D721Med (cell line): ENCODE data around the gene PTPRT.

ENCODE experiments used
- DNase-seq: peaks from one replicate; pipeline ENCODE4 v3.0.0; 2011; ENCODE audit warnings: low spot score; ENCODE audit not compliant: insufficient read length
- FAIRE-seq: peaks from 2 replicates; lab custom pipeline; 2011; peaks lifted over from hg19 to GRCh38; lab: Jason Lieb, UNC
- CTCF ChIP-seq: IDR thresholded peaks from 2 replicates; pipeline ENCODE4 v1.5.1; 2012; ENCODE audit warnings: mild to moderate bottlenecking, control low read depth; ENCODE audit not compliant: insufficient read depth; ENCODE audit errors: missing control alignments

Gene PTPRT

DNA sequence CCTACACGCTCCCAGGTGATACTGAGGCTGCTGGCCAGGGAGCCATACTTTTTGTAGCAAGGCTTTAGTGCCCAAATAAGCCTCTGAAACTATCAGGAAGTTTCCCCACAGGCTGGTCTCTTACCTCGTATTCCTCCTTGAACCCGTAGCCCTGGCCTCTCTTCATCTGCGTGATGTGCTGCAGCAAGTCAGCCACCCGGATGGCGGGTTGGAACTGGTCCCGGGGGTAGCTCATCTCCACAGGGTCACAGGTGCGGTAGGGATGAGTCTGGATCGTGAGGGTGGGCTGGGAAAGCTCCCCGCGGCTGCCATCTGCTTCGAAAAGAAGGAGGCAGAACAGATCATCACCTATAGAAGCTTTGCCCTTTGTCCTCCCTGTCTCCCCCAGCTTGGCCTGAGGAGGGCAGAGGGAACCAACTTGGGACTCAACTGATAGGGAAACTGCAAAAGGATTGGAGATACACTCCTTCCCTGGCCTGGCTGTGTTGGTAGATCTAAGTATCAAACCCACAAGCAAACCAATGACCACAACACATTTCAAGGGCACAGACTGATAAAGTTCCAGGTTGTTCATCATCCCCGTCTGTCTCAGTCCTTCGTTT, 1028.4 kb downstream of the PTPRT start:
- no peak for DNase-seq
- no peak for FAIRE-seq
- TF ChIP-seq CTCF: no peak

- FAIRE-seq: no peak
- TF ChIP-seq CTCF: no peak
- DNase-seq: no peak
Observed at GRCh38 chr20:42159808-42160207, 1029.9 kb downstream of the PTPRT start.

DNA sequence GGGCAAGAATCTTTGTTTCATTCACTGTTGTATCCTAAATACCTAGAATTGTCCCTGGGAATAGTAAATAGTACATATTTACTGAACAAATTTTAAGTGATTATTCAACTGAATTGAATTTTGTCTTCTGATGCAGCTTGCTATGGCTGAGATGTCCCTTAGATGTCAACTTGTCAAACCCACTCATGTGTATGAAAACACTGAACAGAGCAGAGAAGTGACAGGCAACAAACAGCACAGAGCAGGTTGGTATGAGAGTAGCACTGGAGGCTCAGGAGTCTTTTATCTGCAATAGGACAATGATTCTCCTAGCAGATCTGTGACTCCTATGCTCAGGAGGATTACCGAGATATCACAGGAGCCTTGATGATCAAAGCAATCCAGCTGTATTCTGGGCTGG, 1031.4 kb downstream of the PTPRT start:
- TF ChIP-seq CTCF: no peak
- DNase-seq (no peak), FAIRE-seq (no peak)

DNA sequence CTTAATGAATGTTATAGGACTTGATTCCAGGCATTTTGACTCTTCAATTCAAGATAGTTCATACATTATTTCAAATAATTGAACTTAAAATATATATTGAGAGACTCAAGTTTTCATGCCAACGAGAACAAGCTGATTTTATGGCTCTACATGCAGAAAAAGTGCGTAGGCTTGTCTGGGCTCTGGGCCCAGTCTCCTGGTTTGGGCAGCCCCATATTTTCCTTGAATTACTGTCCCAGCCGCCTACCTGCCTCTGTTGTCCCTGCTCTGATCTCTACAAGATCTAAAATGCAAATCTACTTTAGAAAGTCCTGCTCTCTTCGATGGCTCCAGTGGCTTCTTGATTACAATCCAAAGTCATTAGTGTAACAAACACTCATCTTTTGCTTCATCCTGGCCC, 1034.1 kb downstream of the PTPRT start:
- FAIRE-seq (no peak), DNase-seq (no peak)
- no peak for TF ChIP-seq CTCF

DNA sequence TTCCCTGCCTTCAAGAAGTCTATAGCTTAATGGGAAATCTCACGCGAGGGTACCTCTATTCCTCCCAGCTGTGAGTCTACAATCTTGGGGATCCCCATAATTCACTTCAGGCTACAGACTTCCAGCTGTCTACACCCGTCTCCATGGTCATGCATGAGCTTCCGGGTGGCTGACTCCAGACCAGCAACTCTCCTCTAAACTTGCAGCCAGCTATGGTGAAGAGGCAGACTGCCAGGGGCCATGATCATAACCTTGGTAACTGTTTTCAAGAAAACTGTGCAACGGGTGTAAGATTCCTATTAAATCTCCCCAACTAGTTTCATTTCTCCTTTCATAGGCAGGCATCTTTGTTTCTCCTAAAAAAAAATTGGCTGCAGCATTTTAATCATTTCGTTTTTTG, 1037.1 kb downstream of the PTPRT start:
- FAIRE-seq (no peak), DNase-seq (no peak)
- no peak for TF ChIP-seq CTCF

GRCh38 chr20:42150230-42150629, 1039.5 kb downstream of the PTPRT start:
- FAIRE-seq: no peak
- TF ChIP-seq CTCF: no peak
- no peak for DNase-seq

GRCh38 chr20:42138729-42139128, 1051.0 kb downstream of the PTPRT start:
- DNase-seq (no peak), FAIRE-seq (no peak)
- TF ChIP-seq CTCF: no peak
